Measurements from ENCODE around the gene RXRB. TPM values are rescaled to one million over a fixed set of nuclear protein-coding genes. Genes with fewer than 3 reads are reported as not detected.

The RXRB gene
- polyA plus RNA-seq, 1 donor (not counting 4 experiments of a cell fraction or from before 2014, with no cell fraction given), result 23.2 TPM

DNA sequence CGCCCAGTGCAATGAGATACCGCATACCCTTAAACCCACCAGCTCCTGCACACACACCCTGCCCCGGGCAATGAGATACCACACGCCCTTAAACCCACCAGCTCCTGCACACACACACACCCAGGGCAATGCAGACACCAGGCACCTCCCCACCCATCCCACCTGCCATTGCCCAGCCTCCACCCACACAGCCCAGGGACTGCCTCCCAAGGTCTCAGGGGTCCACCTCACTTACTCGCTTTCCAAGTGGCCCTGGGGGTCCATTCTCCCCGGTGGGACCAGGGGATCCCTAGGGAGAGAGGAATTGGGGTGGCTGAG is 32.2 kb downstream of the RXRB start:
- H3K4me3 ChIP-seq (ENCODE audit: control insufficient read depth in 2 of 3, extremely low read depth in 1 of 3, insufficient read depth in 2 of 3, low read depth in 1 of 3, low read length in 3 of 3), result no peak overlapping the region
- no peaks in the 10 kb centered on the region for H3K79me2 ChIP-seq (ENCODE audit: control insufficient read depth, insufficient read depth, low read length)
- no peak for DNase-seq (ENCODE audit: low read depth, low spot score)
- no peak for TF ChIP-seq EZH2 (IDR thresholded peaks at IDR 0.05; ENCODE audit: low read length)
- TF ChIP-seq, protein P1, sequence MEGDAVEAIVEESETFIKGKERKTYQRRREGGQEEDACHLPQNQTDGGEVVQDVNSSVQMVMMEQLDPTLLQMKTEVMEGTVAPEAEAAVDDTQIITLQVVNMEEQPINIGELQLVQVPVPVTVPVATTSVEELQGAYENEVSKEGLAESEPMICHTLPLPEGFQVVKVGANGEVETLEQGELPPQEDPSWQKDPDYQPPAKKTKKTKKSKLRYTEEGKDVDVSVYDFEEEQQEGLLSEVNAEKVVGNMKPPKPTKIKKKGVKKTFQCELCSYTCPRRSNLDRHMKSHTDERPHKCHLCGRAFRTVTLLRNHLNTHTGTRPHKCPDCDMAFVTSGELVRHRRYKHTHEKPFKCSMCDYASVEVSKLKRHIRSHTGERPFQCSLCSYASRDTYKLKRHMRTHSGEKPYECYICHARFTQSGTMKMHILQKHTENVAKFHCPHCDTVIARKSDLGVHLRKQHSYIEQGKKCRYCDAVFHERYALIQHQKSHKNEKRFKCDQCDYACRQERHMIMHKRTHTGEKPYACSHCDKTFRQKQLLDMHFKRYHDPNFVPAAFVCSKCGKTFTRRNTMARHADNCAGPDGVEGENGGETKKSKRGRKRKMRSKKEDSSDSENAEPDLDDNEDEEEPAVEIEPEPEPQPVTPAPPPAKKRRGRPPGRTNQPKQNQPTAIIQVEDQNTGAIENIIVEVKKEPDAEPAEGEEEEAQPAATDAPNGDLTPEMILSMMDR (optimal IDR thresholded peaks at IDR 0.05 in 1 of 3, IDR thresholded peaks at IDR 0.05 in 1 of 3, conservative IDR thresholded peaks at IDR 0.05 in 1 of 3; ENCODE audit: extremely low read depth in 1 of 3, insufficient read depth in 2 of 3, low read length in 3 of 3), result no peak
- no peaks in the 10 kb centered on the region for H3K36me3 ChIP-seq (ENCODE audit: control insufficient read depth in 2 of 2, extremely low read depth in 1 of 2, insufficient read depth in 2 of 2, low read length in 2 of 2)
- H3K27me3 ChIP-seq (ENCODE audit: control insufficient read depth, extremely low read depth, insufficient read depth, low read length), result peaks cover 7% of the 10 kb centered on the region
- H3K9me1 ChIP-seq (ENCODE audit: control insufficient read depth, extremely low read depth, insufficient read depth, low read length), result no peaks in the 10 kb centered on the region
- dilution Hi-C loops (cut with MboI; ENCODE audit: extremely low pct_ligation_motif_present, low sequenced_read_pairs), result no loop called here
- H2AFZ ChIP-seq (ENCODE audit: control insufficient read depth, low read length), result no peak overlapping the region
- no peaks in the 10 kb centered on the region for H3K4me1 ChIP-seq (ENCODE audit: control insufficient read depth, extremely low read depth, insufficient read depth, low read length)
- no peak overlapping the region for H3K9ac ChIP-seq (ENCODE audit: control insufficient read depth, extremely low read depth, insufficient read depth, low read length)
- no peak overlapping the region for H3K27ac ChIP-seq (ENCODE audit: control insufficient read depth, insufficient read depth, low read length)
- FAIRE-seq, result no peak
- H4K20me1 ChIP-seq (ENCODE audit: control insufficient read depth, extremely low read depth, insufficient read depth, low read length), result no peaks in the 10 kb centered on the region
- H3K4me2 ChIP-seq (ENCODE audit: control insufficient read depth, extremely low read depth, insufficient read depth, low read depth, low read length), result no peak overlapping the region
- H3K9me3 ChIP-seq (ENCODE audit: control insufficient read depth, low read depth, low read length), result no peaks in the 10 kb centered on the region

- Histone ChIP-seq H3K4me1 (ENCODE audit: control insufficient read depth, extremely low read depth, insufficient read depth, low read length) (peaks cover 1% of the 10 kb centered on the region), H4K20me1 (ENCODE audit: control insufficient read depth, extremely low read depth, insufficient read depth, low read length) (no peaks in the 10 kb centered on the region), H3K27me3 (ENCODE audit: control insufficient read depth, extremely low read depth, insufficient read depth, low read length) (peaks cover 7% of the 10 kb centered on the region), H3K4me2 (ENCODE audit: control insufficient read depth, extremely low read depth, insufficient read depth, low read depth, low read length) (no peak overlapping the region), H3K36me3 (ENCODE audit: control insufficient read depth in 2 of 2, extremely low read depth in 1 of 2, insufficient read depth in 2 of 2, low read length in 2 of 2) (no peaks in the 10 kb centered on the region), H3K79me2 (ENCODE audit: control insufficient read depth, insufficient read depth, low read length) (no peaks in the 10 kb centered on the region), H3K4me3 (ENCODE audit: control insufficient read depth in 2 of 3, extremely low read depth in 1 of 3, insufficient read depth in 2 of 3, low read depth in 1 of 3, low read length in 3 of 3) (no peak overlapping the region), H3K27ac (ENCODE audit: control insufficient read depth, insufficient read depth, low read length) (no peak overlapping the region), H3K9me3 (ENCODE audit: control insufficient read depth, low read depth, low read length) (no peaks in the 10 kb centered on the region), H3K9ac (ENCODE audit: control insufficient read depth, extremely low read depth, insufficient read depth, low read length) (no peak overlapping the region), H3K9me1 (ENCODE audit: control insufficient read depth, extremely low read depth, insufficient read depth, low read length) (no peaks in the 10 kb centered on the region), H2AFZ (ENCODE audit: control insufficient read depth, low read length) (no peak overlapping the region)
- TF ChIP-seq, protein P1 (optimal IDR thresholded peaks at IDR 0.05 in 1 of 3, IDR thresholded peaks at IDR 0.05 in 1 of 3, conservative IDR thresholded peaks at IDR 0.05 in 1 of 3; ENCODE audit: extremely low read depth in 1 of 3, insufficient read depth in 2 of 3, low read length in 3 of 3), result no peak
- TF ChIP-seq EZH2 (IDR thresholded peaks at IDR 0.05; ENCODE audit: low read length), result no peak
- FAIRE-seq, result no peak
- no peak for DNase-seq (ENCODE audit: low read depth, low spot score)
- dilution Hi-C loops (cut with MboI; ENCODE audit: extremely low pct_ligation_motif_present, low sequenced_read_pairs), result no loop called here
These were observed 32.8 kb downstream of the RXRB start for GRCh38 chr6:33167374-33168283.

Data from keratinocyte (primary cell).